Stimulated activated CD8-positive, alpha-beta memory T cell treated with anti-CD3 and anti-CD28 coated beads, Interleukin-4, amount 100 ng/mL, for 4 hours (primary cell): ENCODE results near the gene RNU1-4.
"Not testable (repeated sequence)": the region's sequence is repeated elsewhere in the genome, so short reads cannot be mapped to it uniquely, and the experiment has no call there.

Experiments
- DNase-seq, 2 donors: peaks; one replicate each; pipeline ENCODE4 v3.0.0-alpha.2; 2020; ENCODE audit warnings: low read depth in 2 of 2, low spot score in 1 of 2

The RNU1-4 gene

DNA sequence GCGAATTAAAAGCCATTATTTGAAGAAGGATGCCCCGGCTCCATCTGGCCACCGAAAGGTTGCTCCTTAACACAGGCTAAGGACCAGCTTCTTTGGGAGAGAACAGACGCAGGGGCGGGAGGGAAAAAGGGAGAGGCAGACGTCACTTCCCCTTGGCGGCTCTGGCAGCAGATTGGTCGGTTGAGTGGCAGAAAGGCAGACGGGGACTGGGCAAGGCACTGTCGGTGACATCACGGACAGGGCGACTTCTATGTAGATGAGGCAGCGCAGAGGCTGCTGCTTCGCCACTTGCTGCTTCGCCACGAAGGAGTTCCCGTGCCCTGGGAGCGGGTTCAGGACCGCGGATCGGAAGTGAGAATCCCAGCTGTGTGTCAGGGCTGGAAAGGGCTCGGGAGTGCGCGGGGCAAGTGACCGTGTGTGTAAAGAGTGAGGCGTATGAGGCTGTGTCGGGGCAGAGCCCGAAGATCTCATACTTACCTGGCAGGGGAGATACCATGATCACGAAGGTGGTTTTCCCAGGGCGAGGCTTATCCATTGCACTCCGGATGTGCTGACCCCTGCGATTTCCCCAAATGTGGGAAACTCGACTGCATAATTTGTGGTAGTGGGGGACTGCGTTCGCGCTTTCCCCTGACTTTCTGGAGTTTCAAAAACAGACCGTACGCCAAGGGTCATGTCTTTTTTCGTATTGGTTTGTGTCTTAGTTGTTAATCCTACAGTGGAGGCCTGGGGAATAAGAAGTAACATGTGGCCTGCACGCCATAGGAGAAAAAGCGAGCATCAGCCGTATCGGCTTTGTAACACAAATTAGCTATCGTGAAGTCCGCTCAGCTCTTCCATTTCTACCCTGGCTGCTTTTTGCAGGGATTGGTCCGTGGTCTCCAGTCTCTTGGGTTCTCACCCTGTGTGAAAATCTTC, at the start of gene RNU1-4:
RNU1-4 (plus strand) TSS at position 470 of the 918 bp plus-strand sequence.
- not testable (repeated sequence) for DNase-seq

GRCh38 chr1:16690971-16691682, 49.2 kb upstream of the RNU1-4 start:
- not testable (repeated sequence) for DNase-seq

GRCh38 chr1:16692283-16692682, 48.0 kb upstream of the RNU1-4 start:
- DNase-seq = not testable (repeated sequence)

DNA sequence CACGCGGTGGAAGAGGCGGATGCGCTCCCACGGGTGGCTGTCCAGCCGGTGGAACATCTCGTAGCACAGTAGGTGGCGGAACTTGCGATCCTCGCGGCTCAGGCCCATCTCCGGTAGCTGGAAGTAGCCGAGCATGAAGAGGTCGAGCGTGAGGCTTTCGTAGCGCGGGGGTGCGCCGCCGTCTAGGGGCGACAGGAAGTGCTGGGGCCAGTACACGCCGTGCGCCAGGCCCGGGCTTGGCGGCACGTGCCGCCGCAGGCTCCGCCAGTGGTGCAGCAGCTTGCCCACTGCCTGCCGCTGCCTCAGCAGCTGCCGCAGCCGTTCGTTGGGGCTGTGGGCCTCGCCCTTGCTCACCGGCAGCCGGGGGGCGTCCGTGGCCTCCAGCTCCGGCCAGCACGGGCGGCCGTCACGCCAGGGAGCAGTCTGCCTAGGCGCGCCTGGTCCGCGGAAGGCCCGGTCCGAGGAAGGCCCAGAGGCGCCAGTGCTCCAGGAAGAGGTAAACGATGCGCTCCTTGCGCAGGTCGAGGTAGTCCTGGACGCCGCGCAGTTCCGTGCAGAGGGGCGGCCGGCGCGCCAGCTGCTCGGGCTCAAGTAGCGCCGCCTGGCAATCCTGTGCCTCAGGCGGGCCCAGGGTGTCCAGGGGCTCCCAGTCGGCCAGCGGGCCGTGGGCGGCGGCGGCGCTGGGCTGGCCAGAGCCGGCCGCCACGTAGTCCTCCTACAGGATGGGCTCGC, 47.4 kb upstream of the RNU1-4 start:
- DNase-seq = not testable (repeated sequence)

DNA sequence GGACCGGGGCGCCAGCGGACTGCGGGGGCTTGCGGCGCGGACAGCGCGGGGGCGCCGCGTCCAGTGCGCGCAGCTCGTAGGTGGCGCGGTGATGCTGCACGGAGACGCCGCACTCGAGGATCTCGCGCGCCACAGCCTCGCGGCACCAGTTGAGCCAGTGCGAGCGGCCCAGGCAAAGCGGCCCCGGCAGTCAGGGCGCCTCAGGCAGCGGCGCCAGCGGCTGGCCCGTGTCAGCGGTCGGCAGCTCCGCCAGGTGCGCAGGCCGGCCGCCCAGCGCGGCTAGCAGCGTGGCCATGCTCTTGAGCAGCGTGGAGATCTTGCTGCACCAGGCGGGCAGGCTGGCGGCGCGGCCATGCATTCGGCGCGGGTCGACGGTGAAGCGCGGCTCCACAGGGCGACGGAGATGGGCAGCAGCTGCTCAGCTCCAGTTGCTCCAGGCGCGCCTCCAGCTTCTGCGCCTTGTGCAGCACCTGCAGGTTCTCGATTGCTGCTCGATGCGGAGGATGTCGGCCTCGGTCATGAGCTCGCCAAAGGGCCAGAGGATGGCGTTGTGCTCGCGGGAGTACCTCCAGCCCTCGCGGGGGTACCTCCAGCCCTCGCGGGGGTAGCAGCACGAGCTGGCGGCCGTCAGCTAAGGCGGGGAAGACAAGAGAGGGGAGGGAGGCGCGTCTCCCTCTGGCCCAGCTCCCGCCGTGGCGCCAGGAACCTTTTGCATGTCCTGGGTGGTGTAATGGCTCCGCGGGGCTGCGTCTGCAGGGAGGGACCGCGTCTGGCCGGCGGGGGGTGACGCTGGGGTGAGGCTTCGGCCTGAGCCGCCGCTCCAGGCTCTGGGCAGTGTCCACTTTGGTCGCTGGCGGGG, 46.6 kb upstream of the RNU1-4 start:
- DNase-seq = not testable (repeated sequence)

GRCh38 chr1:16694308-16694702, 46.0 kb upstream of the RNU1-4 start:
- not testable (repeated sequence) for DNase-seq

GRCh38 chr1:16696507-16697150, 43.7 kb upstream of the RNU1-4 start:
- not testable (repeated sequence) for DNase-seq

DNA sequence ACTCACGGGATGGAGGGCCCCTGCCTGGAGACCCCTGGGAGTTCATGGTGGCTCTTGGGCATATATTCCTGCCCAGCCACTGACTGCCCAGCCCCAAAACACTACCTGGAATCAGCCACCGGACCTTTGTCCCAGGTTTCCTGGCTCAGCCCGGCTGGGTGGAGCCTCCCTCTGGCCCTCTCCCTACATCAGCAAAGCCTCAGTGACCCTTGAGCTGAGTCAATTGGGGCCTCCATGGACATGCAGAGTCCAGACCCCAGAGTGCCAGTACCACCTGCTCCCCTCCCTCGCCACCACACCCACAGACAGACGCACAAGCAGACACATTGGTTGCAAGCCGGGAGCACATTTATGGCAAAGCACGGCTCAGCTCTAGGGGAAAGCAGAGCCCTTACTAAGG, 43.2 kb upstream of the RNU1-4 start:
- not testable (repeated sequence) for DNase-seq

DNA sequence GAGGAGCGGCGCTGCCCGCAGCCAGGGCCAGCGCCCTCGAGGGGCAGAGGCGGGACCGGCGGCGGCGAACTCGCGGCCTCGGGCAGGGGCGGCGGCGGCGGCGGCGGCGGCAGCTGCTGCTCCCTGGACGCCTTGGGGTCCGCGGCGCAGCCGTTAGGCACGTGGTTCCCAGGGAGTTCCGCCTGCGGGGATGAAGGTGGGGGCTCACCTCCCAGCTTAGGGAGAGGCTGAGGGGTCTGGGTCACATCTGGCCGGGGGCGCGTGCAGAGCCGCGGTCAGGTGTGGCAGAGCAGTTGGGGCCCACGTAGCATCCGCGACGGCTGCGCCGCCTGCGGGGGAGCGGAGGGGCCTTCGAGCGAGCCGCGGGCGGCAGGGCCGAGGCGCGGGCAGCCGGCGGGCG, 40.9 kb upstream of the RNU1-4 start:
- DNase-seq = not testable (repeated sequence)

- DNase-seq = not testable (repeated sequence)
Measured at GRCh38 chr1:16700138-16700895, 40.0 kb upstream of the RNU1-4 start.

- DNase-seq = not testable (repeated sequence)
Measured at GRCh38 chr1:16701189-16701588, 39.1 kb upstream of the RNU1-4 start.

GRCh38 chr1:16702280-16702679, 38.0 kb upstream of the RNU1-4 start:
- not testable (repeated sequence) for DNase-seq

- DNase-seq = not testable (repeated sequence)
Measured at GRCh38 chr1:16703141-16703540, 37.2 kb upstream of the RNU1-4 start.

DNA sequence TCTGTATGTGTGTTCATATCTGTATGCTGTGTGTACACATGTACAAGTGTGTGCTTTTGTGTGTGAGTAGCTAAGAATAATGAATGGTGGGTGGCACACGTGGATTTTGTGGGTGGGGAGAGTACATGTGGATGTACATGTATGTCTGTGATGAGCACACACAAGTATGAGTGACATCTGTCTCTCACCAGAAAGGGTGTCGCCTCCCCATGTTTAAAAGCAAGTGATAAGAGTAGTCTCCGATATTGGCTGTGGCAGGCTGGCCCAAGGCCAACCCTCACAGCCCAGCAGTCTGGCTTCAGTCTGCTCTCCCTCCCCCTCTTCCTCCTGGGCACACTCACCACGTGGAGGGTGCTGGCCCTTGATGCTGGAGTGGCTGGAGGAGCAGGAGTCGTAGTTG, 36.7 kb upstream of the RNU1-4 start:
- DNase-seq = not testable (repeated sequence)

GRCh38 chr1:16704076-16704475, 36.2 kb upstream of the RNU1-4 start:
- DNase-seq = not testable (repeated sequence)

GRCh38 chr1:16704502-16705100, 35.7 kb upstream of the RNU1-4 start:
- not testable (repeated sequence) for DNase-seq

GRCh38 chr1:16706302-16706701, 34.0 kb upstream of the RNU1-4 start:
- DNase-seq = not testable (repeated sequence)
